Lung (tissue), 12 donors: ENCODE measurements around the gene WDR45B. TPM values are rescaled to one million over a fixed set of nuclear protein-coding genes. Genes with fewer than 3 reads are reported as not detected.

Source experiments
- ATAC-seq: fragments of 200-7000 bp; cut with Tn5 transposase; one replicate; pipeline ENCODE4 v1.9.1; 2020; ENCODE audit warnings: moderate number of reproducible peaks; ENCODE audit not compliant: insufficient read depth, low FRiP score
- DNase-seq, 3 donors: peaks; one replicate each; pipeline ENCODE4 v3.0.0-alpha.2; 2013 to 2017
- H3K27ac ChIP-seq, 2 donors: one replicate each; pipeline ENCODE4 v1.5.1; 2013; ENCODE audit warnings: mild to moderate bottlenecking in 2 of 2, moderate library complexity in 2 of 2, control low read depth in 1 of 2, inconsistent platforms in 1 of 2, low read depth in 1 of 2, low read length in 1 of 2
- H3K27me3 ChIP-seq, 3 donors: one replicate each; pipeline ENCODE4 v1.5.1; 2013; ENCODE audit warnings: low read length in 2 of 3; ENCODE audit not compliant: control insufficient read depth in 3 of 3, insufficient read depth in 3 of 3
- H3K36me3 ChIP-seq, 4 donors: one replicate each; pipeline ENCODE4 v1.5.1; 2013; ENCODE audit warnings: low read length in 4 of 4, mild to moderate bottlenecking in 1 of 4, moderate library complexity in 1 of 4; ENCODE audit not compliant: control insufficient read depth in 4 of 4, insufficient read depth in 4 of 4
- H3K4me1 ChIP-seq, 5 donors: one replicate each; pipeline ENCODE4 v1.5.1; 2013; ENCODE audit warnings: low read length in 5 of 5, mild to moderate bottlenecking in 2 of 5, moderate library complexity in 1 of 5; ENCODE audit not compliant: control insufficient read depth in 5 of 5, insufficient read depth in 5 of 5
- H3K4me3 ChIP-seq: one replicate; pipeline ENCODE4 v1.5.1; 2013; ENCODE audit warnings: mild to moderate bottlenecking, control low read depth, moderate library complexity
- H3K9ac ChIP-seq, 2 donors: one replicate each; pipeline ENCODE4 v1.5.1; 2013; ENCODE audit warnings: low read length in 2 of 2, control low read depth in 1 of 2; ENCODE audit not compliant: insufficient read depth in 1 of 2
- H3K9me3 ChIP-seq, 4 donors: one replicate each; pipeline ENCODE4 v1.5.1; 2013; ENCODE audit warnings: low read length in 3 of 4, mild to moderate bottlenecking in 1 of 4, moderate library complexity in 1 of 4; ENCODE audit not compliant: control insufficient read depth in 4 of 4, insufficient read depth in 3 of 4
- CTCF ChIP-seq: IDR thresholded peaks from 2 replicates; pipeline ENCODE4 v1.5.1; 2012; ENCODE audit warnings: mild to moderate bottlenecking; ENCODE audit errors: control extremely low read depth, extremely low read depth
- WGBS, 2 donors: extraction: QIAGEN DNeasy Blood & Tissue Kit; methylation state at CpG; one replicate each; pipeline ENCODE4 v1.1.7; 2013; 5-methylcytosine and 5-hydroxymethylcytosine counted together
- polyA plus RNA-seq, 2 donors: library from polyadenylated mRNA; stranded (reverse); fragments of 200-250 nt; gene quantifications; one replicate each; pipeline ENCODE4 v1.2.1, GENCODE V29; 2013
- total RNA-seq, 2 donors: library from RNA; depleted of rRNA in 1 of 2; stranded (reverse); fragments of >200 nt in 1 of 2; gene quantifications; one replicate each; pipeline ENCODE4 v1.2.1, GENCODE V29; 2014 to 2021
- donor health status: control.
- donor health status: control.
- donor health status: Bipolar disorder and iron deficiency.
- donor health status: healthy.
- donor health status: DM: yes; HTN: yes; CAD: no.

Gene WDR45B
- total and polyA plus RNA-seq, 4 donors, result 39.6 to 92.8 (median 65.0) TPM

- no peaks in the 10 kb centered on the region for H3K27me3 ChIP-seq
- peaks cover 0 to 1% (median 0%) of the 10 kb centered on the region in 5 donors for H3K4me1 ChIP-seq
- DNase-seq, result no peak
- no peak overlapping the region for H3K27ac ChIP-seq
- H3K36me3 ChIP-seq, result peaks cover 0 to 20% (median 17%) of the 10 kb centered on the region in 4 donors
- peaks cover 0 to 3% (median 0%) of the 10 kb centered on the region in 4 donors for H3K9me3 ChIP-seq
- H3K9ac ChIP-seq, result no peak overlapping the region
- WGBS, 2 donors, result 93 to 98% methylated on average over 15 of the region's 15 CpGs
- ATAC-seq, result no peak
- no peak for TF ChIP-seq CTCF
- H3K4me3 ChIP-seq, result no peak overlapping the region
Observed at GRCh38 chr17:82659886-82660285, 11.6 kb upstream of the WDR45B start.

DNA sequence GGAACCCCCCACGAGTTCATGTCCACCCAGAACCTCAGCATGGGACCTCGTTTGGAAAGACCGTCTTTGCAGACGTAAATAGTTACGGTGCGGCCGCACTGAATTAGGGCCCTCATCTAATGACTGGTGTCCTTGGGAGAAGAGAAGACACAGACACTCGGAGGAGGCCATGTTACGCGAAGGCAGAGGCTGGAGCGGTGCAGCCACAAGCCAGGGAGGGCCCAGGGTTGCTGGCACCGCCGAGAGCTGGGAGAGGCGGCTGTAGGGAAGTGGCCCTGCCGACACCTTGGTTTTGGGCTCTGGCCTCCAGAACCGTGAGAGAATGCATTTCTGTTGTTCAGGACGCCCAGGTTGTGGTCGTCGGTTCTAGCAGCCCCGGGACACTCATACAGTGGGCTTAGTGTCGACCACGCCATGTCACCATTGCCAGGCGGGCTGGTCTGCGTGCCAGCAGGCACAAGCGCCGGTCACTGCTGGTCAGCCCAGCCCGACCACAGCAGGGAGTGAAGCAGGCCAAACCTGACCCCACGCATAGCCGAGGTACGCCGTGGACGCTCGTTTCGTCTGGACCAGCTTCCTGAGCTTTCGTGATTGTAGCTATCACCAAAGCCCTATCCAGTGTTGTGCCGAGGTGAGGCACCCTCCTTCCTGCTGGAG is 10.7 kb upstream of the WDR45B start:
- Histone ChIP-seq H3K9me3 (peaks cover 0 to 3% (median 0%) of the 10 kb centered on the region in 4 donors), H3K4me3 (no peak overlapping the region), H3K36me3 (peaks cover 0 to 18% (median 17%) of the 10 kb centered on the region in 4 donors), H3K9ac (no peak overlapping the region), H3K27me3 (no peaks in the 10 kb centered on the region), H3K4me1 (no peaks in the 10 kb centered on the region), H3K27ac (no peak overlapping the region)
- TF ChIP-seq CTCF, result no peak
- DNase-seq, result no peak
- 94 to 97% methylated on average over 36 of the region's 36 CpGs for WGBS, 2 donors
- no peak for ATAC-seq

DNA sequence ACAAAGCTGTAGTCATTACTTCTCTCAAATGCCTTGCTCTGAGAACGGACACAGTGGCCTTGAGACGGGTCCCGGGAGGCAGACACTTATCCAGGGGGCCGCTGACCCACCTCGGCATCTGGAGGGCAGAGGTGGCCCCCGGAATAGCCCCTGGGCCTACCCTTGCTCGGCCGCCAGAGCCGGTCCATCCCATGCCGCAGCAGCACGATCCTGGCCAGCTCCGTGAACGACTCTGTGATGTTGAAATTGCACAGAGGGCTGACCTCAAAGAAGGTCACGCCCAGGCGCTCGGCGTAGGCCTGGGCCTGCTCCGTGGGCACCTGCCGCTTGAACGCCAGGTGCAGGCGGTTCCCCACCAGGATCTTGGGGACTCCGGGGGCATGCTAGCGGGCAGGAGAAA is 10.1 kb upstream of the WDR45B start:
- Histone ChIP-seq H3K27me3 (no peaks in the 10 kb centered on the region), H3K9me3 (peaks cover 0 to 3% (median 0%) of the 10 kb centered on the region in 4 donors), H3K4me3 (no peak overlapping the region), H3K9ac (no peak overlapping the region), H3K4me1 (no peaks in the 10 kb centered on the region), H3K27ac (no peak overlapping the region), H3K36me3 (peaks cover 0 to 18% (median 16%) of the 10 kb centered on the region in 4 donors)
- WGBS, 2 donors, result 96% methylated on average over 23 of the region's 23 CpGs
- DNase-seq (no peak), ATAC-seq (no peak)
- no peak for TF ChIP-seq CTCF
